ENCODE data around the gene AIFM3.
A peak's percentile ranks its signal among the peaks of the same experiment; 100 is the strongest.
"Not testable (repeated sequence)": the region's sequence is repeated elsewhere in the genome, so short reads cannot be mapped to it uniquely, and the experiment has no call there.

AIFM3 gene

DNA sequence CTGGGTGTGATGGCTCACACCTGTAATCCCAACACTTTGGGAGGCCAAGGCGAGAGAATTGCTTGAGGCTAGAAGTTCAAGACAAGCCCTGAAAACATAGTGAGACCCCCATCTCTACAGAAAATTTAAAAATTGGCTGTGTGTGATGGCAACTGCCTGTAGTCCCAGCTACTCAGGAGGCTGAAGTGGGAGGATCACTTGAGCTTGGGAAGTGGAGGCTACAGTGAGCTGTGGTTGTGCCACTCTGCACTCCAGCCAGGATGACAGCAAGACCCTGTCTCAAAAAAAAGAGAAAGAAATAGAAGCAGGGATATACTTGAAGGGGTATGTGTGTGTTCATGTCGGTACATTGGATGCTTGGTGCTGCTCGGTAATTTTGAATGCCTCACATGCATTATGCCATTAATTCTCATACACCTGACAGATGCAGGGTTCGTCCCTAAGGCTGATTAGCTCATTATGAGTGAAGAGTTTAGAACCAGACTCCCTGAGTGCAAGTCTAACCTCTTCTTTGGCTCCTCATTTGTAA lies 35.9 kb upstream of the AIFM3 start:
- Histone ChIP-seq H3K9ac (no peak overlapping the region), H3K27me3 (no peaks in the 10 kb centered on the region), H3K4me2 (no peak overlapping the region), H3K27ac (no peak overlapping the region), H3K4me1 (peaks cover 5% of the 10 kb centered on the region; the same call in 1 of the 2 replicates), H3K4me3 (no peak overlapping the region), H4K20me1 (peaks cover 100% of the 10 kb centered on the region), H3K36me3 (peaks cover 83% of the 10 kb centered on the region), H3K9me3 (no peaks in the 10 kb centered on the region)
- TF ChIP-seq Cebpa-rat (IDR thresholded peaks at IDR 0.05), result no peak

DNA sequence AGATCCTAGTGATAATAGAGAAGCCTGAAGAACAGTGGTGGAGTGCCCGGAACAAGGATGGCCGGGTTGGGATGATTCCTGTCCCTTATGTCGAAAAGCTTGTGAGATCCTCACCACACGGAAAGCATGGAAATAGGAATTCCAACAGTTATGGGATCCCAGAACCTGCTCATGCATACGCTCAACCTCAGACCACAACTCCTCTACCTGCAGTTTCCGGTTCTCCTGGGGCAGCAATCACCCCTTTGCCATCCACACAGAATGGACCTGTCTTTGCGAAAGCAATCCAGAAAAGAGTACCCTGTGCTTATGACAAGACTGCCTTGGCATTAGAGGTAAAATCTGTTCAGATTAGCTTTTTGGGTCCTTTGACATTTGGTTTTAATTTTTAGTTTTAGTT lies 33.1 kb upstream of the AIFM3 start:
- Histone ChIP-seq H3K4me1 (peaks cover 29% of the 10 kb centered on the region), H3K36me3 (peaks cover 87% of the 10 kb centered on the region), H4K20me1 (peaks cover 100% of the 10 kb centered on the region), H3K27me3 (no peaks in the 10 kb centered on the region), H3K4me2 (no peak overlapping the region), H3K4me3 (no peak overlapping the region), H3K9ac (no peak overlapping the region), H3K27ac (no peak overlapping the region), H3K9me3 (no peaks in the 10 kb centered on the region)
- TF ChIP-seq Cebpa-rat (IDR thresholded peaks at IDR 0.05), result no peak

DNA sequence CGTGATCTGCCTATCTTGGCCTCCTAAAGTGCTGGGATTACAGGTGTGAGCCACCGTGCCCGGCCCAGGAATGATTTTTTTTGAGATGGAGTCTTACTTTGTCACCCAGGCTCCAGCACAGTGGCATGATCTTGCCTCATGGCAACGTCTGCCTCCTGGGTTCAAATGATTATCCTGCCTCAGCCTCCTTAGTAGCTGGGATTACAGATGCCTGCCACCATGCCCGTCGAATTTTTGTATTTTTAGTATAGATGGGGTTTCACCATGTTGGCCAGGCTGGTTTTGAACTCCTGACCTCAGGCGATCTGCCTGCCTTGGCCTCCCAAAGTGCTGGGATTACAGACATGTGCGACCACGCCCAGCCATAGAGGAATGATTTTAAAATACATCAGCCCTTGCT lies 32.0 kb upstream of the AIFM3 start:
- H3K36me3 ChIP-seq, result peaks cover 87% of the 10 kb centered on the region
- H3K27me3 ChIP-seq, H3K27ac ChIP-seq, H3K4me2 ChIP-seq, H3K9me3 ChIP-seq, H3K9ac ChIP-seq, H3K4me3 ChIP-seq: not testable (repeated sequence)
- H3K4me1 ChIP-seq, result peaks cover 40% of the 10 kb centered on the region
- H4K20me1 ChIP-seq, result peaks cover 100% of the 10 kb centered on the region

- not testable (repeated sequence) for H3K27me3 ChIP-seq, H3K9me3 ChIP-seq, H3K27ac ChIP-seq, H3K4me2 ChIP-seq, H3K9ac ChIP-seq, H3K4me3 ChIP-seq
- peaks cover 100% of the 10 kb centered on the region for H4K20me1 ChIP-seq
- H3K36me3 ChIP-seq, result peaks cover 87% of the 10 kb centered on the region
- peaks cover 46% of the 10 kb centered on the region for H3K4me1 ChIP-seq
Measured at GRCh38 chr22:20935780-20936539, 31.1 kb upstream of the AIFM3 start.

GRCh38 chr22:20937031-20937793 lies 29.8 kb upstream of the AIFM3 start:
- no peak overlapping the region for H3K9ac ChIP-seq
- no peak overlapping the region for H3K4me3 ChIP-seq
- H3K9me3 ChIP-seq, result no peaks in the 10 kb centered on the region
- H3K36me3 ChIP-seq, result peaks cover 91% of the 10 kb centered on the region
- no peak for TF ChIP-seq Cebpa-rat (IDR thresholded peaks at IDR 0.05)
- peaks cover 46% of the 10 kb centered on the region for H3K4me1 ChIP-seq
- no peak overlapping the region for H3K27ac ChIP-seq
- peak overlapping the region; percentile 4; the same call in 1 of the 2 replicates for H3K4me2 ChIP-seq
- H3K27me3 ChIP-seq, result no peaks in the 10 kb centered on the region
- peaks cover 100% of the 10 kb centered on the region for H4K20me1 ChIP-seq

DNA sequence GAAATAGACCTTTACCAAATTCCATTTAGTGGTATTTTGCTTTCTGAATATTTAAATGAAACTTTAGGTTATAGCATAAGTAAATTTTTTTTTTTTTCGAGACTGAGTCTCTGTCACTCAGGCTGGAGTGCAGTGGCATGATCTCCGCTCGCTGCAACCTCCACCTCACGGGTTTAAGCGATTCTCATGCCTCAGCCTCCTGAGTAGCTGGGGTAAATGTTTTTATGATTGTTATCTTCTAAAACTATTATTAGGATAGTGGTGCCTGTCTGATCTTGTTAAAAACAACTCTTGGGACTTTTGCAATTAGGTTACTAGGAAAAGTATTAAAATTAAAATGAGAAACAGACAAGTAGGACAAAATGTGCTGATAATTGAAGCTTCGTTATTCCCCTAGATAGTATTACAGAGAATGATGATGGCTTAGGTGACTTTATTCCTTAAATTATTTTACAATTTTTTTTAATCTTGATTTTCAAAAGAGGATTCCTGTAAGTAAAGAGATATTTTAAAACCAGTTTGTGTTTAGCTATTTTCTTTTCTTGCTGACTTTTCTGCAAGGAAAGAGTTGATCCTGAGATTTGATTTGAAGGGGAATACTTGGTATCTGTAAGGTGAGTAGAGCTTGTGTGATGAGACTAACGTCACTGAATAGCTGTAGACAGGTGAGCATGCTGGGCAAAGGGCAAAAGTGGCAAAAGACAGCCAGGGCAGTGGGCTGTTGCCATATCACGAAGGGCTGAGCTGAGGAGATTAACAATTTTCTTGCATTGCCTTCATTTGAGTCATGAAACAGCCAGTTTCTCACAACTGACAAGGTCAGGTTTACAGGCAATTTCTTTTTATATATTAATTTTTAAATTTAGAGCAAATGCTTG lies 29.0 kb upstream of the AIFM3 start:
- Histone ChIP-seq H3K27me3 (no peaks in the 10 kb centered on the region), H3K27ac (no peak overlapping the region), H3K4me3 (no peak overlapping the region), H3K9ac (no peak overlapping the region), H3K36me3 (peaks cover 94% of the 10 kb centered on the region), H3K4me2 (no peak overlapping the region; the same call in 1 of the 2 replicates), H3K4me1 (peaks cover 46% of the 10 kb centered on the region), H4K20me1 (peaks cover 100% of the 10 kb centered on the region), H3K9me3 (no peaks in the 10 kb centered on the region)
- no peak for TF ChIP-seq Cebpa-rat (IDR thresholded peaks at IDR 0.05)

DNA sequence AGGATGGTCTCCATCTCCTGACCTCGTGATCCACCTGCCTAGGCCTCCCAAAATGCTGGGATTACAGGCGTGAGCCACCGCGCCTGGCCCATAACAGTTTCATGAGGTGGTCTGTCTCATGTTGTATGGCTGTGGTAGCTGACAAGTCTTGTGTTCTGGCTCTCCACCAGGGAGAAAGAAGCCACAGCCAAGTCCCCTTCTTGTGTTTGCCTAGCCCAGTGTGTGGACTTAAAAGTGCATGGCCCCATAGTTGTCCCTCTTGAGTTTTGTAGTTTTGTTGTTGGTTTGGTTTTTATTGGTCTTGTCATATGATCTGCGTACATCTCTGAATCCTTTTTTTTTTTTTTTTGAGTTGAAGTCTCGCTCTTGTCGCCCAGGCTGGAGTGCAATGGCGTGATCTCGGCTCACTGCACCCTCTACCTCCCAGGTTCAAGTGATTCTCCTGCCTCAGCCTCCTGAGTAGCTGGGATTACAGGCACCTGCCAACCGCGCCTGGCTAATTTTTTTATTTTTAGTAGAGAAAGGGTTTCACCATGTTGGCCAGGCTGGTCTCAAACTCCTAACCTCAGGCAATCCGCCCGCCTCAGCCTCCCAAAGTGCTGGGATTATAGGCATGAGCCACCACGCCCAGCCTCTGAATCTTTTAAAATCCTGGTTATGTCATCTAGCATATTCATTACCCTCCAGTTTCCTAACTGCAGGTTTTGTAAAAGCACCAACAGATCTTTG lies 27.4 kb upstream of the AIFM3 start:
- not testable (repeated sequence) for H3K9ac ChIP-seq, H3K27me3 ChIP-seq, H3K9me3 ChIP-seq, H3K4me3 ChIP-seq, H3K27ac ChIP-seq
- Histone ChIP-seq H3K4me1 (peaks cover 46% of the 10 kb centered on the region), H3K4me2 (peak overlapping the region; percentile 21; the same call in 1 of the 2 replicates), H4K20me1 (peaks cover 100% of the 10 kb centered on the region), H3K36me3 (peaks cover 91% of the 10 kb centered on the region)

DNA sequence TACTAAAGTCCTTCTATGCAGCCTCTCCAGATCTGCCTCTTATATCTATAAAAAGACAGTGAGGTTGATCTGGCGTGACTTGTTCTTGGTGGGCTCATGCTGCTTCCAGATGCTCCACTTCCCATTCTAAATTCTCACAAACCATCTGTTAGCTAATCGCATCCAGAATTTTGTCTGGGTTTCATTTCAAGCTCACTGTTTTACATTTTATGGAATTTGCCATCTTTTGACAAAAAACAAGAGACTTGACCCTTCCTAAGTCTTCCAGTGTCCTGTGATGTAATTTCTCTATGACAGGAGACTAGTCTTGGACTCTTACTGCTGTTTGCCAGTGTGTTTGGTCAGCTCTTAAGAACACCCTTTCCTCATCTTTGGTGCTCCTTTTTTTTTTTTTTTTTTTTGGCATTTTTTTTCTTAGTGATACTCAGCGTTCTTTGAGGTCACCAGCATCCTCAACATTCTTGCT lies 26.8 kb upstream of the AIFM3 start:
- H4K20me1 ChIP-seq, result peaks cover 100% of the 10 kb centered on the region
- no peaks in the 10 kb centered on the region for H3K9me3 ChIP-seq
- peaks cover 91% of the 10 kb centered on the region for H3K36me3 ChIP-seq
- peaks cover 46% of the 10 kb centered on the region for H3K4me1 ChIP-seq
- H3K9ac ChIP-seq, result no peak overlapping the region
- H3K4me2 ChIP-seq, result peak overlapping the region; percentile 21; the same call in 1 of the 2 replicates
- H3K27ac ChIP-seq, result no peak overlapping the region
- no peaks in the 10 kb centered on the region for H3K27me3 ChIP-seq
- no peak overlapping the region for H3K4me3 ChIP-seq
- TF ChIP-seq Cebpa-rat (IDR thresholded peaks at IDR 0.05), result no peak

- Histone ChIP-seq H3K36me3 (peaks cover 91% of the 10 kb centered on the region), H3K27ac (no peak overlapping the region), H4K20me1 (peaks cover 100% of the 10 kb centered on the region), H3K4me3 (no peak overlapping the region), H3K27me3 (no peaks in the 10 kb centered on the region), H3K4me2 (no peak overlapping the region), H3K9ac (no peak overlapping the region), H3K9me3 (no peaks in the 10 kb centered on the region), H3K4me1 (peaks cover 43% of the 10 kb centered on the region)
- TF ChIP-seq Cebpa-rat (IDR thresholded peaks at IDR 0.05), result no peak
Measured at GRCh38 chr22:20940904-20941385, 26.1 kb upstream of the AIFM3 start.

GRCh38 chr22:20942203-20942902 lies 24.7 kb upstream of the AIFM3 start:
- not testable (repeated sequence) for H3K9me3 ChIP-seq, H3K27ac ChIP-seq, H3K27me3 ChIP-seq, H3K4me3 ChIP-seq, H3K4me2 ChIP-seq, H3K9ac ChIP-seq
- Histone ChIP-seq H4K20me1 (peaks cover 100% of the 10 kb centered on the region), H3K36me3 (peaks cover 91% of the 10 kb centered on the region), H3K4me1 (peaks cover 33% of the 10 kb centered on the region)

Measured in BLaER1 (cell line).